ACC112 (cell line): Measurements from ENCODE around the gene APBB1IP.

Source experiments
- H2AFZ ChIP-seq: fragments of 200-600 bp; sonication (generic); one replicate; pipeline ENCODE4 v1.6.0; 2017; ENCODE audit warnings: antibody characterized with exemption, low read length; ENCODE audit not compliant: unreplicated experiment
- H3K27ac ChIP-seq: fragments of 200-600 bp; sonication (generic); 2 replicates; pipeline ENCODE4 v1.5.1; 2014; ENCODE audit warnings: low read depth, mild to moderate bottlenecking, antibody characterized with exemption, low read length, moderate library complexity
- H3K27me3 ChIP-seq: fragments of 200-600 bp; sonication (generic); 2 replicates; pipeline ENCODE4 v1.6.1; 2014; ENCODE audit warnings: mild to moderate bottlenecking, antibody characterized with exemption, low read length, moderate library complexity, mixed read lengths; ENCODE audit not compliant: insufficient read depth
- H3K36me3 ChIP-seq: fragments of 200-600 bp; sonication (generic); 2 replicates; pipeline ENCODE4 v1.6.1; 2016; ENCODE audit warnings: mild to moderate bottlenecking, antibody characterized with exemption, low read length, moderate library complexity, mixed read lengths; ENCODE audit not compliant: insufficient read depth
- H3K4me1 ChIP-seq: fragments of 200-600 bp; sonication (generic); one replicate; pipeline ENCODE4 v1.6.1; 2016; ENCODE audit warnings: low read length, mixed read lengths; ENCODE audit not compliant: insufficient read depth, unreplicated experiment, control insufficient read depth
- H3K4me3 ChIP-seq: fragments of 200-600 bp; sonication (generic); 2 replicates; pipeline ENCODE4 v1.5.1; 2014; ENCODE audit warnings: mild to moderate bottlenecking, low read depth, low read length
- H3K79me2 ChIP-seq: fragments of 200-600 bp; sonication (generic); one replicate; pipeline ENCODE4 v1.6.0; 2016; ENCODE audit warnings: low read length; ENCODE audit not compliant: control insufficient read depth, unreplicated experiment, insufficient read depth

APBB1IP gene

DNA sequence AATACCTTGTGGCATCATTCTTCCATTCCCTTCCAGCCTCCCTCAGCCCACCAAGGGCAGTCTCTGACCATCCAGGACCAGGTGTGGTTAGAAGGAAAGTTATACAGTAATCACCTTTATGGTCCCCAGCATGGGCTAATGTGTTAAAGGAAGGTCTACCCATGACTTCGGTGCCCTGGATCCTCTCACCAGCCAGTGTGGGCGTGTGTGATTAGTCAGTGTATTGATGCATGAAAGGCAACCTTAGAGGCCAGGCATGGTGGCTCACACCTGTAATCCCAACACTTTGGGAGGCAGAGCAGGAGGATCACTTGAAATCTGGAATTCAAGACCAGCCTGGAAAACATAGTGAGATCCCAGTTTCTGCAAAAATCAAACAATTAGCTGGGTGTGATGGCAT is 88.9 kb downstream of the APBB1IP start:
- no peak overlapping the region for H3K4me3 ChIP-seq
- no peaks in the 10 kb centered on the region for H3K79me2 ChIP-seq
- H3K36me3 ChIP-seq = no peaks in the 10 kb centered on the region
- no peaks in the 10 kb centered on the region for H3K27me3 ChIP-seq
- H2AFZ ChIP-seq = no peak overlapping the region
- no peak overlapping the region for H3K27ac ChIP-seq
- no peaks in the 10 kb centered on the region for H3K4me1 ChIP-seq

DNA sequence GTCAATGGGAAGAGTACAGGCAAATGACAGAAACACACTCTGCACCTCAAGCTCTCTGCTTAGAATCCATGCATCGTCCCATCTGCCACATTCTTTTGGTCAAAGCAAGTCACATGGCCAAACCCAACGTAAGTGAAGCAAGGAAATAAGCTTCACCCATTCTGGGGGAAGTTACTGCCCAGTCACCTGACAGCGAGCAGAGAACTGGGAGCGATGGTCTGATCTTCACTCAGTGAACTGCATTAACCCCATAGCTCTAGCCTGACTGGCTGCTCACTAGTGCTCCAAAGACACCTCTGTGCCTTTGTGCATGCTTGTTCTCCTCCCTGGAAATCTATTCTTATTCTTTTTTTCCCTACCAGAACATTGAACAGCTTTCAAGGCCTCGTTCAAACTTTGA is 89.9 kb downstream of the APBB1IP start:
- H3K36me3 ChIP-seq = no peaks in the 10 kb centered on the region
- no peak overlapping the region for H3K4me3 ChIP-seq
- H3K27ac ChIP-seq = no peak overlapping the region
- H3K4me1 ChIP-seq = no peaks in the 10 kb centered on the region
- H3K79me2 ChIP-seq = no peaks in the 10 kb centered on the region
- H2AFZ ChIP-seq = no peak overlapping the region
- H3K27me3 ChIP-seq = no peaks in the 10 kb centered on the region

DNA sequence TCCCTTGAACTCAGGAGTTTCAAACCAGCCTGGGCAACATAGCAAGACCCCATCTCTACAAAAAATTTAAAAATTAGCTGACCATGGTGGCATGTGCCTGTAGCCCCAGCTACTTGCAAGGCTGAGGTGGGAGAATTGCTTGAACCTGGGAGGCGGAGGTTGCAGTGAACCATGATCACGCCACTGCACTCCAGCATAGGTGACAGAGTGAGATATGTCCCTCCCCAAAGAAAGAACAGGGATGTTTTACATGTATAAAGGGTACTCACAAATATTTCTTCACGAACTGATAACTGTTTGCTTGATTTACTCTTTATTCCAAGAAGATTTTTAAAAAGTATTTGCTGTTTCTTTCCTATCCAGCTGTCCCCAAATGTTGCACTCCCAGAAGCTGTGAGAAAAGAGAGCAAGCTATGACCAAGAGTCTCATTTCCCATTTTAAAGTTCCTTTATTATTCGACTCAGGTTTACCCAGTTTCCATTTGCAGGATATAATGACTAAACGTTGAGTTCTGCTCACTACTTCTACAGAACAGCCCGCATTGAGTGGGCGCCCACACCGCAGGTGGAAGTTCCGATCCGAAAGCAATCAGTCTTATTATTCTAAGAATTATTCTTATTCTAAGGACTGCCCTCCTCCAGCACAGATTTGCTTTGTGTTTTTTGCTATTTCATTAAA is 90.7 kb downstream of the APBB1IP start:
- Histone ChIP-seq H2AFZ (no peak overlapping the region), H3K4me3 (no peak overlapping the region), H3K27me3 (no peaks in the 10 kb centered on the region), H3K79me2 (no peaks in the 10 kb centered on the region), H3K4me1 (no peaks in the 10 kb centered on the region), H3K27ac (no peak overlapping the region), H3K36me3 (no peaks in the 10 kb centered on the region)

DNA sequence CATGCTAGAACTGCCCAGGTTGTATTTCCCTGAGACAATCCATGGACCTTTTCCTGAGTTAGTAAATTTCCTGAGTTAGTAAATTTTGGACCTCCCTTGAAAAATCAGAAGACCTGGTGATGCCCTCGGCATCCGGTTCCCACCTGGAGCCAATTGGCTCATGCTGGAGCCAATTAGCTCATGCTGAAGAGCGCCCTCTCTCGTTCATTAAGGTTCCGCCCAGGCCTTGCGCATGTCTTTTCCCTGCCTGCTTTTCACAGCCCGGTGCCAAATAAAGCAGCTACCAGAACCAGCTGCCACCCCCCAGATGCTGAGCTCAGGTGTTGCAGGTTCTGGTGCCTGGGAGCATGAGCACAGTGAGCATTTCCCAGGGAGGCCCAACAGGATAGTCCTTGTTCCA is 96.2 kb downstream of the APBB1IP start:
- no peak overlapping the region for H2AFZ ChIP-seq

DNA sequence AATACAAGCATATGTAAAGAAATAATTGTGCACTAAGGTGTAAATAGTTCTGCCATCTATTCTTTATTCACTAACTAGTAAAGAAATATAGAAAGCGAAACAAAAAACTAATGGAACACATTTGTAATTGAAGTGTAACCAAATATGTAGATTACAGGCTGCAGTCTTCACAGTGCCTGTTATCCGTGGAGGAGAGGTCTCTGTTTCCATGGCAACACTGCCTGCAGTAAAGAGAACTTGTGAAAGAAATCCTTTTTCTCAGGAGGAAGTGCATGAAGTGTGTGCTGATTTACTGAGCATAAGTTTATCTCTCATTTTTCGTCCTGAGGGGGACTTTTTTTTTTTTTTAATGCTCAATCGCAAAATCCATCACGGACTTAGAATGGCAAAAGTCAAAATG is 102.5 kb downstream of the APBB1IP start:
- Histone ChIP-seq H3K27me3 (no peaks in the 10 kb centered on the region), H3K4me1 (no peaks in the 10 kb centered on the region), H3K36me3 (no peaks in the 10 kb centered on the region), H3K79me2 (no peaks in the 10 kb centered on the region), H3K27ac (no peak overlapping the region), H2AFZ (peak overlapping the region; percentile 60), H3K4me3 (peak overlapping the region; percentile 56; the same call in 1 of the 2 replicates)

More for the DNA sequence above, 96.2 kb downstream of the APBB1IP start:
- no peaks in the 10 kb centered on the region for H3K27me3 ChIP-seq
- H3K27ac ChIP-seq = no peak overlapping the region
- H3K4me1 ChIP-seq = no peaks in the 10 kb centered on the region
- no peaks in the 10 kb centered on the region for H3K79me2 ChIP-seq
- no peak overlapping the region for H3K4me3 ChIP-seq
- H3K36me3 ChIP-seq = no peaks in the 10 kb centered on the region

DNA sequence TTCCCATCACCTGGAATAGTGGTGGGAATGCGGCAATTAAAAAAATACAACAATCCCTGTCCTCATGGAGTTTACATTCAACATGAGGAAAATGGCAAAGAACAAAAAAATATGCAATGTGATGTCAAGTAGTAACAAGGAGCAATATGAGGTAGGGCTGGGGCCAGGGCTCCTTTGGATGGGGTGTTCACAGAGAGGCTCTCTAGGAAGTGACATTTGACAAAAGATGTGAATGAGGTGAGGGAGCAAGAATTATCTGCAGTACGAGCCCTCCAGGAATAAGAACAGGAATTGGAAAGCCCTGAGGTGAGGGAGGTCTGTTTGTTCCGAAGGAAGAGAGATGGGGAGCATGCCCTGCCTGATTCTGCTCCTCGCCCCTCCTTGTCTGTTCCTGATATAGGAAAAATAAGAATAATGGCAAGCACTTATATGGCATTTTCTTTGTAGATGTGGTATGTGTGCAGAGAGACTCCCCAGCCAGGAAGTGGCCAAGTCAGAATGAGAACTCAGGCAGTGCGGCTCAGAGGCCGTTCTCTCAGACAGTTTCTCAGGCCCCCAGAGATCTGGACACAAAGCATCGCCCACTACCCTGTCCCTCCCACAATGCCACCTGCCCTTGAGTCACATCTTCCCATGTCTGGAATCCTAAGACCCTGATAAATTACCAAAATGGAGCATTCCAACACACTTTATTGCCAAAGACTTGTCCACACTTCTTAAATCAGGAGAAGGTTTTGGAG is 105.6 kb downstream of the APBB1IP start:
- no peaks in the 10 kb centered on the region for H3K36me3 ChIP-seq
- H3K4me1 ChIP-seq = no peaks in the 10 kb centered on the region
- no peaks in the 10 kb centered on the region for H3K27me3 ChIP-seq
- H3K27ac ChIP-seq = no peak overlapping the region
- no peaks in the 10 kb centered on the region for H3K79me2 ChIP-seq
- no peak overlapping the region for H2AFZ ChIP-seq
- H3K4me3 ChIP-seq = no peak overlapping the region

DNA sequence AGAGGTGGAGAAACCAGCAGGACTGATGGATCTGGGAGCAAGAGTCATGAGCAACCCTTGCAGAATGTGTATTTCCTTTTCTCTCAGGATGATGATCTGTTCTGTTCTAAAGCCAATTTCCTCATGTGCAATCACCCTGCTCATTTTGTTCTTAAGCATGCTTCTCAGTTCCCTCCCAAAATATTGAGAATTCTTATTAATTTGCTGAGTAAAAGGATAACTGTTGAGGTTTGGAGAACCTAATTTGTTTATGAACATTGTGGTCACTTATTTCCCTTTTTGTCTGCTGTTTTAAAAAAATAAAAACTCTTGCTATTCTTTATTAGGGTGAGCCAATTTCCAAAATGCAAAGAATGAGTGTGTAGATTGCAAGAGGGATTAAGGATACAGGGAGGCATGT is 106.8 kb downstream of the APBB1IP start:
- H3K27ac ChIP-seq = no peak overlapping the region
- no peaks in the 10 kb centered on the region for H3K79me2 ChIP-seq
- H3K4me3 ChIP-seq = no peak overlapping the region
- H3K27me3 ChIP-seq = no peaks in the 10 kb centered on the region
- no peaks in the 10 kb centered on the region for H3K36me3 ChIP-seq
- H2AFZ ChIP-seq = no peak overlapping the region
- H3K4me1 ChIP-seq = no peaks in the 10 kb centered on the region

DNA sequence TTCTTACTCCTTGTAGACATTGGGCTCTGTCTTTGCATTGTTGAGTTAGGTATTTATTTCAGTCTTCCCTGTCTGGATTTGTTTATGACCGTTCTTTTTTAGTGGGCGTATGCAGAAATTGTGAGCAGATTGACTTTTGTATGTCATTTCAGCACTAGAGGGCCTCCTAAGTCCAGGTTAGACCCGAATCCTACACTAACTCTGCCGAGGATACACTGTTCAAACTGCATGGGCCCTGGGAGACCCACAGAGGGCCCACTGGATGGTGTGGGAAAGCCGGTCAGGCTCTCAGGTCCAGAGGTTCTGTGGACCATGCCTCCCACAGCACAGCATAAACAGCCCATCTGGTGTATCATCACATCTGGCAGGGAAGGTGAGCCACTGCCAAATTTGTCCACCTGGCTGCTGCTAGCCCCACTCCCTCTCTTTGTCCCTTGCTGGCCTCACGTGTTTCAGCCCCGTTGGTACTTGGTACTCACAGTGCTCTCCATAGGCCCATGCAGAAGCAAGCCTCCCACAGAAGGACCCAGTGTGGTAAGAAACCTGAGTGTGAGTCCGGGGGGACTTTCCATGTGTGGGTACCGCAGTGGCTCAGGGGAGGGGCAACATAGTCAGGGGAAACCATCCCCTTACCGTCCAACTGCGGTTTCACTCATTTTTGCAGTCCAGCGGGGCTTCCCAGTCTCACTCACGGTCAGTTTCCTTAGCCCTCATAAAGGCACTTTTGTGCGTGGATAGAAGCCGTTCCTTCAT is 112.8 kb downstream of the APBB1IP start:
- no peak overlapping the region for H2AFZ ChIP-seq
- no peak overlapping the region for H3K4me3 ChIP-seq
- no peaks in the 10 kb centered on the region for H3K27me3 ChIP-seq
- H3K4me1 ChIP-seq = peaks cover 4% of the 10 kb centered on the region
- H3K36me3 ChIP-seq = no peaks in the 10 kb centered on the region
- H3K27ac ChIP-seq = no peak overlapping the region
- no peaks in the 10 kb centered on the region for H3K79me2 ChIP-seq

DNA sequence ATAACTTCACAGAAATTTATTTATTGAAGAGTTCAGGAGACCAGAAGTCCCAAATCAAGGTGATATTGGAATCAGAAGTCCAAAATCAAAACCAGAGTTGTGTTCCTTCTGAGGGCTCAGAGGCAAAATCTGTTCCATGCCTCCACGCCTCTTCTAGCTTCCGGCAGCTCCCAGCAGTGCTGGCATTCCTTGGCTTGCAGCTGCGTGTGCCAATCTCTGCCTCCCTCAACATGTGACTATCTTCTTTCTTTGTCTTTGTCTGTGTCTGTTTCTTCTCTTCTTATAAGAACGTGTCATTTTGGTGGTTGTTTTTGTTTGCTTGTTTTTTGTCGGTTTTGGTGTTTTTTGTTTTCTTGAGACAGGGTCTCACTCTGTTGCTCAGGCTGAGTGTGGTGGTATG is 116.1 kb downstream of the APBB1IP start:
- Histone ChIP-seq H3K27me3 (no peaks in the 10 kb centered on the region; the same call in 1 of the 2 replicates), H2AFZ (no peak overlapping the region), H3K4me1 (peaks cover 16% of the 10 kb centered on the region), H3K79me2 (no peaks in the 10 kb centered on the region), H3K27ac (no peak overlapping the region), H3K36me3 (no peaks in the 10 kb centered on the region), H3K4me3 (no peak overlapping the region)

DNA sequence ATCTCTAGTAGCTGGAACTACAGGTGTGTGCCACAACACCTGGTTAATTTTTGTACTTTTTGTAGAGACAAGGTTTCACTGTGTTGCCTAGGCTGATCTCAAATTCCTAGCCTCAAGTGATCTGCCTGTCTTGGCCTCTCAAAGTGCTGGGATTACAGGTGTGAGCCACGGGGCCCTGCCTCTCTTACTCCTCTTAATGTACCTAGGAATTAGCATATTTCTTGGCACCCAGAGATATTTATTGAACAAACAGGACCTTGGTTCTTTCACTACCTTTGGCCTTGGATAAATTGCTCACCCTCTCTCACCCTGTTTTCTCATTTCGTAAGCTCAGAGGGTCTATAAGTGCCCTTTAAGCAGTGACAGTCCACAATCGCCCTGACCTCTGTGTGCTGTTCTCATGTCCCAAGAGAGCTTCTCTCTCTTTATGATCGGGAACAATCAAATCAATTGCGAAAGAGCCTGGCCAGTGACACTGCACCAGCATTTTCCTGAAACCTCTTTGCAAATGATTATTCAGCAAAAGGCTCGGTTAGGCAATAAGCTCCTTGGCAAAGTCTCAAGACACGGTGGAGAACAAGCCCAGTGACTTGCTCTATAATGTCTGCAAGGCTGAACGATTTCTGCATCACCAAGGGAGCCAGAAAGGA is 117.7 kb downstream of the APBB1IP start:
- Histone ChIP-seq H3K79me2 (no peaks in the 10 kb centered on the region), H3K27ac (peak overlapping the region; percentile 20; the same call in 1 of the 2 replicates), H3K36me3 (no peaks in the 10 kb centered on the region), H3K4me3 (no peak overlapping the region), H3K4me1 (peaks cover 16% of the 10 kb centered on the region), H2AFZ (no peak overlapping the region), H3K27me3 (no peaks in the 10 kb centered on the region; the same call in 1 of the 2 replicates)
